HG02759 (cell line): ENCODE measurements around the gene MYO19.
"Not testable (repeated sequence)": the region's sequence is repeated elsewhere in the genome, so short reads cannot be mapped to it uniquely, and the experiment has no call there.

Experiments
- ATAC-seq: cut with Tn5 transposase; IDR thresholded peaks from one replicate; pipeline ENCODE4 v1.9.1; 2021; ENCODE audit warnings: mild to moderate bottlenecking, moderate library complexity; ENCODE audit not compliant: unreplicated experiment

MYO19 gene

GRCh38 chr17:36503456-36504155, 31.1 kb downstream of the MYO19 start:
- ATAC-seq, result no peak

- no peak for ATAC-seq
These were observed 32.7 kb downstream of the MYO19 start for GRCh38 chr17:36501963-36502362.

GRCh38 chr17:36501351-36501750, 33.3 kb downstream of the MYO19 start:
- no peak for ATAC-seq

- ATAC-seq, result no peak
These were observed 33.9 kb downstream of the MYO19 start for GRCh38 chr17:36500745-36501225.

GRCh38 chr17:36498560-36499300, 35.9 kb downstream of the MYO19 start:
- no peak for ATAC-seq

GRCh38 chr17:36498155-36498554, 36.5 kb downstream of the MYO19 start:
- ATAC-seq, result no peak

- ATAC-seq, result no peak
These were observed 38.5 kb downstream of the MYO19 start for GRCh38 chr17:36496018-36496789.

- no peak for ATAC-seq
These were observed 39.5 kb downstream of the MYO19 start for GRCh38 chr17:36495076-36495578.

GRCh38 chr17:36494674-36495073, 40.0 kb downstream of the MYO19 start:
- ATAC-seq, result no peak

GRCh38 chr17:36493956-36494355, 40.7 kb downstream of the MYO19 start:
- no peak for ATAC-seq

GRCh38 chr17:36486204-36487194, 48.2 kb downstream of the MYO19 start, which contains the start of gene ZNHIT3:
Gene ZNHIT3, plus strand, starts transcription at chr17:36486681. Its CDS starts 19 bp downstream, at chr17:36486700.
- peak; percentile 91 for ATAC-seq

- no peak for ATAC-seq
These were observed 48.9 kb downstream of the MYO19 start for GRCh38 chr17:36485805-36486203.

- no peak for ATAC-seq
These were observed 49.6 kb downstream of the MYO19 start for GRCh38 chr17:36485027-36485426.

- ATAC-seq, result not testable (repeated sequence)
These were observed 50.6 kb downstream of the MYO19 start for GRCh38 chr17:36484021-36484420.

GRCh38 chr17:36482611-36483504, 51.8 kb downstream of the MYO19 start:
- ATAC-seq, result no peak

- no peak for ATAC-seq
These were observed 52.8 kb downstream of the MYO19 start for GRCh38 chr17:36481829-36482228.

- no peak for ATAC-seq
These were observed 59.2 kb downstream of the MYO19 start for GRCh38 chr17:36475346-36475970.

- ATAC-seq, result no peak
These were observed 60.1 kb downstream of the MYO19 start for GRCh38 chr17:36474571-36474970.
